ENCODE data around the gene NPY2R.

- TF ChIP-seq CTCF (IDR thresholded peaks at IDR 0.05) (no peak), POLR2AphosphoS5 (IDR thresholded peaks at IDR 0.05) (no peak), EP300 (IDR thresholded peaks at IDR 0.05) (no peak)
Observed at GRCh38 chr4:155263480-155263879, 55.0 kb downstream of the NPY2R start.
